Nephron (organoid): ENCODE measurements around the gene SLIT1.

ENCODE experiments used
- H3K27ac Mint-ChIP-seq, 3 experiments: 2 replicates each; pipeline ENCODE4 v1.8.0; 2020; ENCODE audit warnings: mixed read lengths in 3 of 3, mild to moderate bottlenecking in 2 of 3, moderate library complexity in 1 of 3
- H3K27me3 Mint-ChIP-seq: 2 replicates; pipeline ENCODE4 v1.8.0; 2021; ENCODE audit warnings: low read depth, mild to moderate bottlenecking, moderate library complexity, mixed read lengths
- H3K36me3 Mint-ChIP-seq: 2 replicates; pipeline ENCODE4 v1.8.0; 2020; ENCODE audit warnings: low read depth, mixed read lengths
- H3K4me1 Mint-ChIP-seq: 2 replicates; pipeline ENCODE4 v1.8.0; 2020; ENCODE audit warnings: mixed read lengths
- H3K4me3 Mint-ChIP-seq, 3 experiments: 2 replicates each; pipeline ENCODE4 v1.8.0; 2020; ENCODE audit warnings: mild to moderate bottlenecking in 3 of 3, mixed read lengths in 3 of 3, moderate library complexity in 2 of 3
- H3K9me3 Mint-ChIP-seq: 2 replicates; pipeline ENCODE4 v1.8.0; 2020; ENCODE audit warnings: mixed read lengths
- TF ChIP-seq, protein P1 (sequence below), 3 experiments: fragments of 200-600 bp; sonication (generic); IDR thresholded peaks; one replicate each; pipeline ENCODE4 v1.5.0; 2021; ENCODE audit warnings: antibody characterized with exemption in 3 of 3; ENCODE audit not compliant: unreplicated experiment in 3 of 3

The SLIT1 gene

DNA sequence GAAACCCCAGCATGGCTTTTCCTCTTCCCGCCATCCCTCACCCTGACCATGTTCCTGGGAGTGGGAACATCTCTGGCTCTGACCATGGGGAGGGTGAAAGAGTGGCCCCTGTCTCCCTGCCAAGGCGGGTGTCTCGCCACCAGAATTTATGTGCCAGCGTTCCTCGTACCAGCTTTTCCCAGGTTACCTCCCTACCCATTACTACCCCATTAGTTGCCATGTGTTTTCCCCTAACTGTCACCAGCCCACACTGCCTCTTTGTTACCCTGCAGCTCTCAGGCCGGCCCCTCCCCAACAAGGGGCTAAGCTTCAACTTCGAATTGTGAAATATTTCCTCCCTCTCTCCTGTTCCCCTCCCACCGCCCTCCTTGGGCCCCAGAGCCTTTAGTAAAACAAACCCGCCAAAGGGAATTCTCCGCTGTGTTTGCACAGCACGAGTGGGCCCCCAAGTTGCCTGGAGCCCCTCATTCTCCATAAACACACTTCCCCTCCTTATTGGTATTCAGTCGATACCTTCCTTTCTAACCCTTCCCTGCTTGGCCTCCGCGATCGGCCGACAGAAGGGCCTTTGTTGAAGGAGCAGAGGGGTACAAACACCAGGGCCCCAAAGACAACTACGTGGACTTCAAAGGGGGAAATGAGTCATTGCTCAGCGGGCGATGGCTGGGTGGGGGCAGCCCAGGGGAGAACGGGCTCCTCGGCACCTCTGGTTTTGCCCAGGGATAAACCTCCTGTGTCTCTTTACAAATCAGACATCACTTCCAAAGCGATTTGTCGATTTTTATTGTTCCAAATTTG is 45.5 kb downstream of the SLIT1 start:
- H3K4me3 Mint-ChIP-seq, result peak overlapping the region in 2 of 3 experiments; percentile 2 to 19
- peaks cover 29% of the 10 kb centered on the region for H3K27me3 Mint-ChIP-seq
- TF ChIP-seq, protein P1, sequence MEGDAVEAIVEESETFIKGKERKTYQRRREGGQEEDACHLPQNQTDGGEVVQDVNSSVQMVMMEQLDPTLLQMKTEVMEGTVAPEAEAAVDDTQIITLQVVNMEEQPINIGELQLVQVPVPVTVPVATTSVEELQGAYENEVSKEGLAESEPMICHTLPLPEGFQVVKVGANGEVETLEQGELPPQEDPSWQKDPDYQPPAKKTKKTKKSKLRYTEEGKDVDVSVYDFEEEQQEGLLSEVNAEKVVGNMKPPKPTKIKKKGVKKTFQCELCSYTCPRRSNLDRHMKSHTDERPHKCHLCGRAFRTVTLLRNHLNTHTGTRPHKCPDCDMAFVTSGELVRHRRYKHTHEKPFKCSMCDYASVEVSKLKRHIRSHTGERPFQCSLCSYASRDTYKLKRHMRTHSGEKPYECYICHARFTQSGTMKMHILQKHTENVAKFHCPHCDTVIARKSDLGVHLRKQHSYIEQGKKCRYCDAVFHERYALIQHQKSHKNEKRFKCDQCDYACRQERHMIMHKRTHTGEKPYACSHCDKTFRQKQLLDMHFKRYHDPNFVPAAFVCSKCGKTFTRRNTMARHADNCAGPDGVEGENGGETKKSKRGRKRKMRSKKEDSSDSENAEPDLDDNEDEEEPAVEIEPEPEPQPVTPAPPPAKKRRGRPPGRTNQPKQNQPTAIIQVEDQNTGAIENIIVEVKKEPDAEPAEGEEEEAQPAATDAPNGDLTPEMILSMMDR (IDR thresholded peaks at IDR 0.05; ENCODE audit: unreplicated experiment in 3 of 3), result no peak
- H3K4me1 Mint-ChIP-seq, result peaks cover 24% of the 10 kb centered on the region
- no peaks in the 10 kb centered on the region for H3K36me3 Mint-ChIP-seq
- peak overlapping the region in 2 of 3 experiments; percentile 32 to 50 for H3K27ac Mint-ChIP-seq
- H3K9me3 Mint-ChIP-seq, result no peaks in the 10 kb centered on the region

DNA sequence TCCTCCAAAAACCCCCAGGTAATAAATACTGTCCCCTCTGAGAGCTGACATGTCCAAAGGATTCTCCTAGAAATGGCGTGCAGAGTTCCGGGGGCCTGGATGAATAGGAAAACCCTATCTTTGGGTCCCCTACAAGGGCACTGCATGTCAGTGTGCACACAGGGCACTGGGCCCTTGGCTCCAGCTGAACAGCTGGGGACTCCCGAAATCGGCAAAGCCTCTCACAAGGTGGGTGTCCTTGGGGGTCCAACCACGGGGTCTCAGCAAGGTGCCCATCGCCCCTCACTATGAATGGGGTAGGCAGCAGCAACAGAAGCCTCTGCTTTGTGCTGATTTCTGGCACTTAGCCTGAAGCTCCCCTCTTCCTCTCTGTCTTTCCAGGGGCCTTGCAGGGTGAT is 46.1 kb downstream of the SLIT1 start:
- Mint-ChIP-seq H3K9me3 (no peaks in the 10 kb centered on the region), H3K27me3 (peaks cover 29% of the 10 kb centered on the region), H3K4me3 (peak overlapping the region in 1 of 3 experiments; percentile 19), H3K36me3 (no peaks in the 10 kb centered on the region), H3K4me1 (peaks cover 24% of the 10 kb centered on the region), H3K27ac (peak overlapping the region in 2 of 3 experiments; percentile 32 to 50)
- TF ChIP-seq, protein P1 (IDR thresholded peaks at IDR 0.05; ENCODE audit: unreplicated experiment in 3 of 3), result no peak

DNA sequence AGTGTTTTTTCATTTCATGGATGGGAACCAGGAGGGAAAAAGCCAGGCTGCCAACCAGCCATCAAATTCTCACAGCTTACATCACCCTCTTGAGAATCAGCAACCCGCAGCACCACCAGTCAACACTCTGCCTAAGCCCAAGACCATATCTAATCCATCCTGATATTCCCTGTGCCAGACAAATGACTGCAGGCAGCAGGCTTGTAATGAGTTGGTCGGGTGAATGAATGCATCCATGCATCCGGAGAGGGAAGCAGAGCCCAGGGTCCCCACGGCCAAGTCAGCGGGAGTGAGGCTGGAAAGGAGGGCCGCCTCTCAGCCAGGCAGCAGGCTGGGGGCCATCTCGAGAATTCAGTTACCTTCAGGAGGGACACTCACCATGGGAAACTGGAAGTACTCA is 46.9 kb downstream of the SLIT1 start:
- H3K4me3 Mint-ChIP-seq, result no peak overlapping the region
- TF ChIP-seq, protein P1 (IDR thresholded peaks at IDR 0.05; ENCODE audit: unreplicated experiment in 3 of 3), result no peak
- peak overlapping the region in 1 of 3 experiments; percentile 48 for H3K27ac Mint-ChIP-seq
- peaks cover 24% of the 10 kb centered on the region for H3K4me1 Mint-ChIP-seq
- H3K36me3 Mint-ChIP-seq, result no peaks in the 10 kb centered on the region
- peaks cover 23% of the 10 kb centered on the region for H3K27me3 Mint-ChIP-seq
- H3K9me3 Mint-ChIP-seq, result no peaks in the 10 kb centered on the region

DNA sequence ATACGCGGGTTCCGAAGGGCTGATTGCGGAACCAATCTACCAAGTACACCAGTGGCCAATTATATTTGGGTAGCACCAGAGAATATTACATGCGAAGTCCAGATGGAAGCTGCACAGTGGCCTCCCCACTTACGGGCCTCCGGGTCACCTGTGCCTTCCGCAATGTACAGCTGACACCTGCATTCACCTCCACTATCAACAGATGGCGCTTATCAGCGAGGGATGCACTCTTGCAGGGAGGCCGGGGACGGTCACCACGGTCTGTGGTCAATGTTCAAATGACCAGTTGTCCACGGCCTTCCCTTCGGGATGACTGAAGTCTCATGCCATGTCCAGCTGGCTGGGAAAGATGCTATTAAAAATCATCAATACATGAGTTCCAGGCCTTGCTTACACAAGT is 47.6 kb downstream of the SLIT1 start:
- peaks cover 24% of the 10 kb centered on the region for H3K4me1 Mint-ChIP-seq
- no peaks in the 10 kb centered on the region for H3K36me3 Mint-ChIP-seq
- TF ChIP-seq, protein P1 (IDR thresholded peaks at IDR 0.05; ENCODE audit: unreplicated experiment in 3 of 3), result no peak
- no peak overlapping the region for H3K27ac Mint-ChIP-seq
- peaks cover 23% of the 10 kb centered on the region for H3K27me3 Mint-ChIP-seq
- no peak overlapping the region for H3K4me3 Mint-ChIP-seq
- no peaks in the 10 kb centered on the region for H3K9me3 Mint-ChIP-seq

DNA sequence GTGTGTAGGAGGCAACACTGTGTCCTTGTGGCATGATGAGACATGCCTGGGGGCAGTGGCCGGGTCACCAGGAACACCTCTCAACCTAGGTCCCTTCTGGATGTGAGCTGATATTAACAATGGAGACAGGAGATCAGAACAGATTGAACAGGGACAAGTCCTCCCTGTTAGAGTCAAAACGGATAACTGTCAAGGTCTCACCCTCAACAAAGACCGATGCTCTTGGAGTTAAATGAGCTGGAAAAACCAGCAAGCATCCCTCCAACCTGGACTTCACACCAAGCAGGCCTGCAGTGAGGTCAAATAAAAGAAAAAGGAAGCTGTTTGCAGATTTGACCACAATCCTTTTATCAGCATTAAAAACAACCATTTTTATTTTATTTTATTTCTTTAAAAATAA is 49.0 kb downstream of the SLIT1 start:
- TF ChIP-seq, protein P1 (IDR thresholded peaks at IDR 0.05; ENCODE audit: unreplicated experiment in 3 of 3), result no peak
- H3K36me3 Mint-ChIP-seq, result no peaks in the 10 kb centered on the region
- peaks cover 19% of the 10 kb centered on the region for H3K27me3 Mint-ChIP-seq
- H3K4me1 Mint-ChIP-seq, result peaks cover 29% of the 10 kb centered on the region
- H3K9me3 Mint-ChIP-seq, result no peaks in the 10 kb centered on the region
- no peak overlapping the region for H3K27ac Mint-ChIP-seq
- no peak overlapping the region for H3K4me3 Mint-ChIP-seq

DNA sequence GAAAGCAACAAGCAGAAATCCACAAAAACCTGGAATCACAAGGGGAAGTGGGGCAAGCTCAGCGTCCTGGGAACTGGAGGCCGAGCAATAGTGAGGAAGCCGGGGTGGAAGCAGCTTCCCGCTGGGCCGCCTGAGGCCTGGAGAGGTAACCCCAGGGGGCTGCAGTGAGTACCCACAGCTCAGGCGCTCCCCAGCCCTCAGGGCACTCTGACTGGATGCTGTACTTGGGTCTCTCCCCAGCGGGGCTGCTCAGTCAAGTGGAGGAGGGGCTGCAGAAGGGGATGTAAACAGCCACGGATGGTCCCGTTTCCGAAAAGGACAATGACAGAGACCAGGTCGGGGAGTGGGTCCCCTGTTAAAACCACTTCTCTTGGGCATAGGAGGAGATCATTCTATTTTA is 50.3 kb downstream of the SLIT1 start:
- Mint-ChIP-seq H3K9me3 (no peaks in the 10 kb centered on the region), H3K27me3 (peaks cover 6% of the 10 kb centered on the region), H3K27ac (no peak overlapping the region), H3K4me3 (no peak overlapping the region), H3K4me1 (peaks cover 28% of the 10 kb centered on the region), H3K36me3 (no peaks in the 10 kb centered on the region)
- TF ChIP-seq, protein P1 (IDR thresholded peaks at IDR 0.05; ENCODE audit: unreplicated experiment in 3 of 3), result no peak
